Right lobe of liver (tissue), 4 donors: ENCODE results near the gene FBXL13.

Source experiments
- POLR2A ChIP-seq: fragments of 450-650 bp; IDR thresholded peaks from one replicate; pipeline ENCODE4 v1.6.1; 2017; ENCODE audit warnings: antibody characterized with exemption, mild to moderate bottlenecking
- TF ChIP-seq, protein P1 (sequence below), 4 donors: fragments of 200-600 bp in 3 of 4; fragments of 450-650 bp in 1 of 4; IDR thresholded peaks; one replicate each; pipeline versions ENCODE4 v1.5.1 to v1.8.0; 2016 to 2022; ENCODE audit warnings: antibody characterized with exemption in 4 of 4, mild to moderate bottlenecking in 2 of 4
- donor health status: DM: no; HTN: no; CAD: no.
- donor health status: DM: no; HTN: no; CAD: no.
- donor health status: DM: no; HTN: yes; CAD: no.

- TF ChIP-seq, protein P1, sequence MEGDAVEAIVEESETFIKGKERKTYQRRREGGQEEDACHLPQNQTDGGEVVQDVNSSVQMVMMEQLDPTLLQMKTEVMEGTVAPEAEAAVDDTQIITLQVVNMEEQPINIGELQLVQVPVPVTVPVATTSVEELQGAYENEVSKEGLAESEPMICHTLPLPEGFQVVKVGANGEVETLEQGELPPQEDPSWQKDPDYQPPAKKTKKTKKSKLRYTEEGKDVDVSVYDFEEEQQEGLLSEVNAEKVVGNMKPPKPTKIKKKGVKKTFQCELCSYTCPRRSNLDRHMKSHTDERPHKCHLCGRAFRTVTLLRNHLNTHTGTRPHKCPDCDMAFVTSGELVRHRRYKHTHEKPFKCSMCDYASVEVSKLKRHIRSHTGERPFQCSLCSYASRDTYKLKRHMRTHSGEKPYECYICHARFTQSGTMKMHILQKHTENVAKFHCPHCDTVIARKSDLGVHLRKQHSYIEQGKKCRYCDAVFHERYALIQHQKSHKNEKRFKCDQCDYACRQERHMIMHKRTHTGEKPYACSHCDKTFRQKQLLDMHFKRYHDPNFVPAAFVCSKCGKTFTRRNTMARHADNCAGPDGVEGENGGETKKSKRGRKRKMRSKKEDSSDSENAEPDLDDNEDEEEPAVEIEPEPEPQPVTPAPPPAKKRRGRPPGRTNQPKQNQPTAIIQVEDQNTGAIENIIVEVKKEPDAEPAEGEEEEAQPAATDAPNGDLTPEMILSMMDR (IDR thresholded peaks at IDR 0.05): no peak
- no peak for TF ChIP-seq POLR2A
These were observed 260.5 kb downstream of the FBXL13 start for GRCh38 chr7:102814025-102814471.
